Measurements from ENCODE around the gene KIRREL3.

The KIRREL3 gene

GRCh38 chr11:126999366-126999765 is 1.2 kb downstream of the KIRREL3 start:
- Histone ChIP-seq H3K4me1 (ENCODE audit: insufficient read depth, insufficient read length) (peaks cover 2% of the 10 kb centered on the region), H3K4me3 (ENCODE audit: insufficient read length, low read depth) (no peak overlapping the region), H3K9ac (ENCODE audit: insufficient read length, low read depth) (no peak overlapping the region), H3K9me3 (ENCODE audit: insufficient read depth, low read length) (no peaks in the 10 kb centered on the region), H3K27me3 (ENCODE audit: insufficient read depth, insufficient read length) (peaks cover 65% of the 10 kb centered on the region), H3K36me3 (ENCODE audit: insufficient read depth, insufficient read length, low read length) (no peaks in the 10 kb centered on the region)
- no peak for TF ChIP-seq ZNF274 (IDR thresholded peaks at IDR 0.05; ENCODE audit: low read depth, low read length)
- no peak for TF ChIP-seq YY1 (IDR thresholded peaks at IDR 0.05; ENCODE audit: insufficient read depth, insufficient read length)
- TF ChIP-seq SUZ12 (IDR thresholded peaks at IDR 0.05; ENCODE audit: extremely low read depth, insufficient read depth, insufficient read length), result no peak
- DNase-seq (ENCODE audit: low read depth, low spot score), result no peak

GRCh38 chr11:126997641-126998040 is 2.9 kb downstream of the KIRREL3 start:
- H3K36me3 ChIP-seq (ENCODE audit: insufficient read depth, insufficient read length, low read length), result no peaks in the 10 kb centered on the region
- H3K9ac ChIP-seq (ENCODE audit: insufficient read length, low read depth), result no peak overlapping the region
- H3K4me1 ChIP-seq (ENCODE audit: insufficient read depth, insufficient read length), result no peaks in the 10 kb centered on the region
- peaks cover 55% of the 10 kb centered on the region for H3K27me3 ChIP-seq (ENCODE audit: insufficient read depth, insufficient read length)
- no peaks in the 10 kb centered on the region for H3K9me3 ChIP-seq (ENCODE audit: insufficient read depth, low read length)
- DNase-seq (ENCODE audit: low read depth, low spot score), result no peak
- no peak for TF ChIP-seq ZNF274 (IDR thresholded peaks at IDR 0.05; ENCODE audit: low read depth, low read length)
- no peak overlapping the region for H3K4me3 ChIP-seq (ENCODE audit: insufficient read length, low read depth)

GRCh38 chr11:126997196-126997595 is 3.4 kb downstream of the KIRREL3 start:
- no peak for DNase-seq (ENCODE audit: low read depth, low spot score)
- Histone ChIP-seq H3K36me3 (ENCODE audit: insufficient read depth, insufficient read length, low read length) (no peaks in the 10 kb centered on the region), H3K9me3 (ENCODE audit: insufficient read depth, low read length) (no peaks in the 10 kb centered on the region), H3K27me3 (ENCODE audit: insufficient read depth, insufficient read length) (peaks cover 51% of the 10 kb centered on the region), H3K4me1 (ENCODE audit: insufficient read depth, insufficient read length) (no peaks in the 10 kb centered on the region), H3K9ac (ENCODE audit: insufficient read length, low read depth) (no peak overlapping the region), H3K4me3 (ENCODE audit: insufficient read length, low read depth) (no peak overlapping the region)
- TF ChIP-seq YY1 (IDR thresholded peaks at IDR 0.05; ENCODE audit: insufficient read depth, insufficient read length) (no peak), SUZ12 (IDR thresholded peaks at IDR 0.05; ENCODE audit: extremely low read depth, insufficient read depth, insufficient read length) (no peak), ZNF274 (IDR thresholded peaks at IDR 0.05; ENCODE audit: low read depth, low read length) (no peak)

- Histone ChIP-seq H3K36me3 (ENCODE audit: insufficient read depth, insufficient read length, low read length) (no peaks in the 10 kb centered on the region), H3K9ac (ENCODE audit: insufficient read length, low read depth) (no peak overlapping the region), H3K27me3 (ENCODE audit: insufficient read depth, insufficient read length) (peaks cover 41% of the 10 kb centered on the region), H3K4me3 (ENCODE audit: insufficient read length, low read depth) (no peak overlapping the region), H3K9me3 (ENCODE audit: insufficient read depth, low read length) (no peaks in the 10 kb centered on the region), H3K4me1 (ENCODE audit: insufficient read depth, insufficient read length) (no peaks in the 10 kb centered on the region)
- DNase-seq (ENCODE audit: low read depth, low spot score), result no peak
- no peak for TF ChIP-seq ZNF274 (IDR thresholded peaks at IDR 0.05; ENCODE audit: low read depth, low read length)
- TF ChIP-seq SUZ12 (IDR thresholded peaks at IDR 0.05; ENCODE audit: extremely low read depth, insufficient read depth, insufficient read length), result no peak
- TF ChIP-seq YY1 (IDR thresholded peaks at IDR 0.05; ENCODE audit: insufficient read depth, insufficient read length), result no peak
These were observed 4.3 kb downstream of the KIRREL3 start for GRCh38 chr11:126996036-126996804.

- Histone ChIP-seq H3K36me3 (ENCODE audit: insufficient read depth, insufficient read length, low read length) (no peaks in the 10 kb centered on the region), H3K4me1 (ENCODE audit: insufficient read depth, insufficient read length) (no peaks in the 10 kb centered on the region), H3K4me3 (ENCODE audit: insufficient read length, low read depth) (no peak overlapping the region), H3K9ac (ENCODE audit: insufficient read length, low read depth) (no peak overlapping the region), H3K9me3 (ENCODE audit: insufficient read depth, low read length) (no peaks in the 10 kb centered on the region), H3K27me3 (ENCODE audit: insufficient read depth, insufficient read length) (peaks cover 23% of the 10 kb centered on the region)
- DNase-seq (ENCODE audit: low read depth, low spot score), result no peak
- TF ChIP-seq YY1 (IDR thresholded peaks at IDR 0.05; ENCODE audit: insufficient read depth, insufficient read length) (no peak), ZNF274 (IDR thresholded peaks at IDR 0.05; ENCODE audit: low read depth, low read length) (no peak), SUZ12 (IDR thresholded peaks at IDR 0.05; ENCODE audit: extremely low read depth, insufficient read depth, insufficient read length) (no peak)
These were observed 7.0 kb downstream of the KIRREL3 start for GRCh38 chr11:126993599-126993998.

- no peaks in the 10 kb centered on the region for H3K9me3 ChIP-seq (ENCODE audit: insufficient read depth, low read length)
- H3K4me3 ChIP-seq (ENCODE audit: insufficient read length, low read depth), result no peak overlapping the region
- peaks cover 15% of the 10 kb centered on the region for H3K27me3 ChIP-seq (ENCODE audit: insufficient read depth, insufficient read length)
- no peaks in the 10 kb centered on the region for H3K4me1 ChIP-seq (ENCODE audit: insufficient read depth, insufficient read length)
- no peak for DNase-seq (ENCODE audit: low read depth, low spot score)
- H3K9ac ChIP-seq (ENCODE audit: insufficient read length, low read depth), result no peak overlapping the region
- TF ChIP-seq ZNF274 (IDR thresholded peaks at IDR 0.05; ENCODE audit: low read depth, low read length) (no peak), SUZ12 (IDR thresholded peaks at IDR 0.05; ENCODE audit: extremely low read depth, insufficient read depth, insufficient read length) (no peak), YY1 (IDR thresholded peaks at IDR 0.05; ENCODE audit: insufficient read depth, insufficient read length) (no peak)
- no peaks in the 10 kb centered on the region for H3K36me3 ChIP-seq (ENCODE audit: insufficient read depth, insufficient read length, low read length)
These were observed 7.8 kb downstream of the KIRREL3 start for GRCh38 chr11:126992804-126993111.

GRCh38 chr11:126992065-126992803 is 8.3 kb downstream of the KIRREL3 start:
- Histone ChIP-seq H3K4me3 (ENCODE audit: insufficient read length, low read depth) (no peak overlapping the region), H3K9me3 (ENCODE audit: insufficient read depth, low read length) (no peaks in the 10 kb centered on the region), H3K4me1 (ENCODE audit: insufficient read depth, insufficient read length) (no peaks in the 10 kb centered on the region), H3K27me3 (ENCODE audit: insufficient read depth, insufficient read length) (peaks cover 11% of the 10 kb centered on the region), H3K9ac (ENCODE audit: insufficient read length, low read depth) (no peak overlapping the region), H3K36me3 (ENCODE audit: insufficient read depth, insufficient read length, low read length) (no peaks in the 10 kb centered on the region)
- DNase-seq (ENCODE audit: low read depth, low spot score), result no peak
- no peak for TF ChIP-seq ZNF274 (IDR thresholded peaks at IDR 0.05; ENCODE audit: low read depth, low read length)
- no peak for TF ChIP-seq YY1 (IDR thresholded peaks at IDR 0.05; ENCODE audit: insufficient read depth, insufficient read length)
- TF ChIP-seq SUZ12 (IDR thresholded peaks at IDR 0.05; ENCODE audit: extremely low read depth, insufficient read depth, insufficient read length), result no peak

Data from NT2/D1 (cell line).